ELR (cell line): ENCODE results near the gene PYGB.
"Not testable (repeated sequence)": the region's sequence is repeated elsewhere in the genome, so short reads cannot be mapped to it uniquely, and the experiment has no call there.

Experiments
- DNase-seq: peaks from one replicate; pipeline ENCODE4 v3.0.0-alpha.2; 2015; ENCODE audit warnings: low read depth

PYGB gene

DNA sequence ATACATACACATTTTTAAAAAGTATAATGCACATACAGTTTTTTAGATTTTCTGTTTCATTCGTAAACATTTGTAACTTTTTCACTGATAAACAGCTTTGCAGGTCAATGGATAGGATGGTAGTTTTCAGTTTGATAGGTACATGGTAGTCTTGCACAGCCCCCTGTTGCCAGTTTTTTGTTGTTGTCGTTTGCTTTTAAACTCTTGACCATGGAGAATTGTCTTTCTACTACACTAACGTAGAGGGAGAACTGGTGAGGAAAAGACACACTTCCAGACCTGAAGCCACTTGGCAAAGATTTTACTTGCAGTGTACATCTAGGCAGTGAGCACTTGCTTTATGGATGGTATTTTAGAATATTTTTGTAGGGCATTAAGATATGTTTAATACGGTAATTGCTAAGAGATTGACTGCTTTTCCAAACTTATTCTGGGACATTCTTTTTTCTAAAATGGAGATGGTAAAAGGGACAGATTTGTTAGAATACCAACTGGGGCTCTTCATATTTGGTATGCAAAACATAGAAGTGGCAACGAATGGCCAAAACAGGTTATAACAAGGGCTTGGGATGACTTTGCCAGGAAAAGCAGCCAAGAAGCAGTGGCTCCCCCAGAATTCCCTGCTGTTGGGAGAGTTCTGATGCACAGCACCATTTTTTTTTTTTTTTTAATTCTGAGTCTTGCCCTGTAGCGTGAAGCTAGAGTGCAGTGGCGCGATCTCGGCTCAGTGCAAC is 1.5 kb downstream of the PYGB start:
- peak; percentile 22 for DNase-seq

DNA sequence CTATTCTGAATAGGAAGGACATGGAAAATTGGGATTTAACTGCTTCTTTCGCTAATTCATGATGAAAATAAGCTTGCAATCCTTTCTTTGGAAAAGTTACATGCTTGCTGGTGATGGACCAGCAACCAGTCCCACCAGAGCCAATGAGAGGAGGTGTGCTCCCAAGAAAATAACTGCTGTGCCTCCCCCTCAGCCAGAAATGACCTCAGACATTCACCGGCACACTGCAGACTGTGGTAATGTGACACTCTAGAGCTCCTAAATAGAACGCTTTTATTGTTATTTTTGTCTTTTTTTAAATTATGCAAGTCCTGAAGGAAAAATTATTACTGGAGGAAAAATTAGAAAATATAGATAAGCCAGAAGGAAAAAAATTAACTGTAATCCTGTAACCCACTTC is 2.6 kb downstream of the PYGB start:
- no peak for DNase-seq

- no peak for DNase-seq
Observed at GRCh38 chr20:25251019-25251418, 3.1 kb downstream of the PYGB start.

DNA sequence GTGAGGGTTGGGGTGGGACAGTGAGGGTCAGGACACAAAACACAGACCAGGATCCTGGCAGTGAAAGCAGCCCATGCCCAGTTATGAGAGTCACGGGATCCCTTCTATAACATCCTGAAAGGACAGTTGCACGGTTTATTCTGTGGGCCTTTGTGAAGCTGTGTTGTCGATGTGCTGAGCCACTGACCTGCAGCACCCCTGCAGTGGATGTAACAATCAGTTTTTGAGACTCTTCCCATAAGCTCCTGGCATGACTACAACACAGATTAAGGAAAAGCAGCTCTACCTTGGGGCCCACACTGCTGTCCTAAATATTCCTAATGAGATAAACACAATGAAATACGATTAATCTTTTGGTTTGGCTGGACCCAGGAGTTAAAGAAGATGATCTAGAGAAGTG is 3.7 kb downstream of the PYGB start:
- no peak for DNase-seq

- DNase-seq = no peak
Observed at GRCh38 chr20:25252230-25252651, 4.4 kb downstream of the PYGB start.

GRCh38 chr20:25252686-25253421 is 5.0 kb downstream of the PYGB start:
- no peak for DNase-seq

DNA sequence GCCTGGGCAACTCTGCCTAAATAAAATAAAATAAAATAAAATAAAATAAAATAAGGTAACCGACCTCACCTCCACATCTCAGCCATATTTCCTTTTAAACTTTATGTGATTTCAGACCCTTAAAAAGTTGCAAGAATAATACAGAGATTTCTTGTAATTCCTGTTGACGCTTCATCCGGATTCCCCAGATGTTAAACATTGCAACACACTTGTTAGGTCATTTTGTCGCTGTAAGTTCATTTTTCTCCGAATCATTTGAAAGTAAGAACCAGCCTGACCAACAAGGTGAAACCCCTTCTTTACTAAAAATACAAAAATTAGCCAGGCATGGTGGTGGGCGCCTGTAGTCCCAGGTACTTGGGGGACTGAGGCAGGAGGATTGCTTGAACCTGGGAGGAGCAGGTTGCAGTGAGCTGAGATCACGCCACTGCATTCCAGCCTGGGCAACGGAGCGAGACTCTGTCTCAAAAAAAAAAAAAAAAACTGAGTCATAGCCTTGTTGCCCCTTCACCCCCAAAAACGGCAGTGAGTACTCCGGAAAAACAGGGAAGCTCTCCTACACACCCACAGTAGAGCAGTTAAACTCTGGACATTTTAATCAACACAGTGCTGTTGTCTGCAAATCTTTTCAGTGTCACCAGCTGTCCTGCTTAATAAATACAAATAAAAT is 5.9 kb downstream of the PYGB start:
- DNase-seq = no peak

DNA sequence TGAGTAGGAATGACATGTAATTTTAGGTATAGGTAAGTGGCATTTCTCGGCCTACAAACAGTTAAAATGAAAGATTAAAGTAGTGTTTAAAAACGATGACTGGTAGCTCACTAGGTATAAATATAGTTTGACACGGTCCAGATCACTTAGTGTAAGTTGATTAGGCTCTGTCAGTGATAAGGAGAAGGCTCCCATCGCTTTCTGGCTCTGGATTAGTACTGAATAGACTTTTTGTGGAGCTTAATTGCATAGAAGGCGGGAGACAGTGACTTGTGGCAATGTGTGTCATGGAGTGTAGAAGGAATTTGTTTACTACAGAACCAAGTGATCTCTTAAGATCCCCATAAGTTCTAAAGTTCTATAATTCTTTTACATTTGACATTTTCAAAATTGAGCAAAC is 6.7 kb downstream of the PYGB start:
- no peak for DNase-seq

GRCh38 chr20:25254986-25255680 is 7.2 kb downstream of the PYGB start:
- DNase-seq = no peak

DNA sequence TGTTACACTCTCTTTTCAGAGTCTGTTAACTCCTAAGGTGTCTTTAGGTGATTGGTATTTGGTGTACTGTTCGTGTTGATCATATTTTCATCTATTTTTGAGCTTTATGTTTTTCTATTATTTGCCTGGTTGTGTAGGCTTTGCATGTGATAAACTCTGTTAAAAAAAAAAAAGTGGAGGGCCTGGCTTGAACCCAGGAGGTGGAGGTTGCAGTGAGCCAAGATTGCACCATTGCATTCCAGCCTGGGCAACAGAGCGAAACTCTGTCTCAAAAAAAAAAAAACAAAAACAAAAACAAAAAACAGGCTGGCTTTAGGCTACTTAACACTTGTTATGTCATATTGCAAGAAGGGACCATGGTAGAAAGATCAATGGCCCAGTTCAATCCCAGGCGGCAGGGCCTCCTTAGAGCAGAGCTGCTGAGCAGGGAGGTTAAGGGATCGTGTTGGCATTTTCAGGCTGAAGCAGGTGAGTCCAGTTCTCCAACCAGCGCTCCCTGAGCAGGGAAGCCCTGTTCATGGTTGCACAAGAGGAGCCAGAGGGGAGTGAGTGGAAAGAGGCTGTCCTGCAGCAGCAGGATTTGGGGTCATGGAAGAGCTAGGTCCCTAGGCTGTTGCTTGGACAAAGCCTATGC is 8.5 kb downstream of the PYGB start:
- no peak for DNase-seq

DNA sequence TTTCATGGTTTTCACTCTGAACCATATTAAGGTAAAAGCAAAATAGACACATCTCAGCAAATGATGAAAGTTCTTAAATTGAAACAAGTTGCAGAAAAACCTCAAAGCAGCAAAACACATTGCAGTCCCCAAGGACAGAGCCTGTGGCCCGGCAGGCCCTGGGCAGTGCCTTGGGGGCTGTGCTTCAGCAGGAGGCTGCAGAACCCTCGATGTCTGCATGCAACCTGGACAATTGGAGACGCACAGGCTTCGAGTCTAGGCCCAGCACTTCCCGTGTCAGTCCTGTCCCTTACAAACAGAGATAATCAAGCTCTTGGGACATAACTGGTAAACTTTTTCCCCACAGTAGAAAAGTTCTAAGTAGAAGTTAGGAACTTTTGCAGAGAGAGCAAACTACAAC is 9.2 kb downstream of the PYGB start:
- DNase-seq = no peak

- DNase-seq = no peak
Observed at GRCh38 chr20:25257756-25258475, 10.0 kb downstream of the PYGB start.

DNA sequence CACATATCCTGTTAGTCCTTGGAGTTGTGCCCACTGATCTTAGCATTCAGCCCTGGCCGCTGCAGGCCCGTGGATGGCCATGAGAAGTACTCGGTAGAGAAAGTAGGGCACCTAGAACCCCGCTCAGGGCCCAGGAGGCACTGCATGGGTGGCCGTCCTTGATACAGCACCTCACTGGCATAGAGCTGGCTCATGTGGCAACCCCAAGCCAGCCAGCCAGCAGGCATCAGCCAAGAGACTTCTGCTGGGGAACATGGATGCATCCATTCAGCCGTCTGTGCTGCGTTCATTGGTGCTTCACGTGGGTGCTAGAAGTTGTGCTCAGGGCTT is 10.6 kb downstream of the PYGB start:
- no peak for DNase-seq

- DNase-seq = no peak
Observed at GRCh38 chr20:25258828-25259227, 10.9 kb downstream of the PYGB start.

DNA sequence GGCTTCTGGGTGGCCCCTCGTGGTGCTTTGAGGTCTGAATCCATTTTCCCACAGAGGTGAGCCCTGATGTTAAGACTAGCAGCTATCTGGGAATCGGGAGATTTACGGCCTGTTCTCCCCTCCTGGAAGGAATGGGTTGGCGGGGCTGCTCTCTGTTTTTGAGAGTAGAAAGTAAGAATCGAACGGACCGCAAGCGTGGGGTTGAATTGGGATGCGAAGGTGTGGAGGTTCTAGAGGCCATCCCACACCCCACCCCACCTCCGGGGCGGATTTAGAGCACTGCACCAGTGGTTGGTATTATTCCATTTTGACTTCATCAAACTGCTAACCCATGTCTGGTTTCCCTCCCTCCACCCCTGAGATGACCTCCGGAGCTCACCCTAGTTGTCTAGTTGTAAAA is 11.5 kb downstream of the PYGB start:
- no peak for DNase-seq

DNA sequence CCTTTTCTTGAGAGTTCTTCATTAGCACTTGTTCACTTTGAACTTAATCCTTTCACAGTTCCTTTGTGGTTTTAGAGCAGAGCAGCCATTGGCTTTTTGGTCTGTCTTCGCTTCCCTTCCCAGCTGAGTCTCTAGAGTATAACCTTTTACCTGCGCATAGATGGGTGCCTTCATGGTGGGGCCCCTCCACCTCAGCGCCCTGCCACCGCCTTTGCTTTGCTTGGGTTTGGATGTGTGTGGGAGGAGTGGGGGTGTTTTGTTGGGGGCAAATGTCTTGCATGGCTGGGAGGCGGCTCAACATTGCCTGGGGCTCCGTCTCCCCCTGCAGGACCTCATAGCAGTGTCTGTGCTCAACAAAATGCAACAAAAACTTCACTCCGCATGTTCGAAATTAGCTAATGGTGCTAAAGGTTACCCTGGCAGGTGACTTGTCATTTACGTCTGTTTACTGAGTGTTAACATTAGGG is 11.9 kb downstream of the PYGB start:
- DNase-seq = no peak

DNA sequence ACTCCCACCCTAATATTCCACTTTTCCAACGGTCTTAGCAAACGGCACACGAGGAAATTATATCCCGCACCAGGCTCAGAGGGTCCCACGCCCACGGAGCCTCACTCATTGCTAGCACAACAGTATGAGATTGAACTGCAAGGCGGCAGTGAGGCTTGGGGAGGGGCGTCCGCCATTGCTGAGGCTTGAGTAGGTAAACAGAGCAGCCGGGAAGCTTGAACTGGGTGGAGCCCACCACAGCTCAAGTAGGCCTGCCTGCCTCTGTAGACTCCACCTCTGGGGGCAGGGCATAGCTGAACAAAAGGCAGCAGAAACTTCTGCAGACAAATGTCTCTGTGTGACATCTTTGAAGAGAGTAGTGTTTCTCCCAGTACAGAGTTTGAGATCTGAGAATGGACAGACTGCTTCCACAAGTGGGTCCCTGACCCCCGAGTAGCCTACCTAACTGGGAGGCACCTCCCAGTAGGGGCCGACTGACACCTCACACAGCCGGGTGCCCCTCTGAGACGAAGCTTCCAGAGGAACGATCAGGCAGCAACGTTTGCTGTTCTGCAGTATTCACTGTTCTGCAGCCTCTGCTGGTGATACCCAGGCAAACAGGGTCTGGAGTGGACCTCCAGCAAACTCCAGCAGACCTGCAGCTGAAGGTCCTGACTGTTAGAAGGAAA is 13.0 kb downstream of the PYGB start:
- not testable (repeated sequence) for DNase-seq

DNA sequence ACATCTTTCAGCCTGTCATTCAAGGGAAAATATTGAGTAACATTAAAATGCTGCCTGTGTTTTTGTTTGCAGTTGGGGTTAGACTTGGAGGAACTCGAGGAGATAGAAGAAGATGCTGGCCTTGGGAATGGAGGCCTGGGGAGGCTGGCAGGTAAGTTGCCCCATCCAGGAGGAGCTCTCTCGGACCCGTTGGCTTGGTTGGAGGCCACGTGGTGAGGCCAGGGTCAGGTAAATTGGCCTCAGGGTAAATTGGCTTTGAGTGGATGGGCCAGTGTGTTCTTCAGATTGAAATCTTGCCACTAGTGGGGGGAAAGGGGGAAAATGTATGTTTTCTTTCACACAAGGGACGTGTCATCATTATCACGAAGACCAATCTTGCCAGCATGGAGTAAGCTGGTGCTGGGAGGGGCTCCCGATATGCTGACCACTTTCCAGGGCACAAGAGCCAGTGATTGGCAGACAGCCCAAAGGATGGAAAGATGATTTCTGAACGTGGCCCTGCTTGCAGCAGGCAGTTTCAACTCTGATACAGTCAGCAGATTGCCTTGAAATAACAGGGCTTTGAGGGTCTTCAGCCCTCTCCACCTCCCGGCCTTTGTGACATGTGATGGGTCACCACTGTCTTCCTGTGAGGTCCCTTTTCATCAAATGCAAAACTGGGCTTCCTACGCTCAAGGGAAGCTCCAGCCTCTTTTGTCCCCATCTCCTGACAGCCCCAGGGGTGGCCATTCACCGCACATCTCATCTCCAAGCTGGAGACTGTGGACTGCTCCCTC is 21.4 kb downstream of the PYGB start:
- DNase-seq = no peak

GRCh38 chr20:25269833-25270170 is 21.9 kb downstream of the PYGB start:
- no peak for DNase-seq

- DNase-seq = no peak
Observed at GRCh38 chr20:25270829-25271251, 23.0 kb downstream of the PYGB start.
